GM19372 (cell line): Measurements from ENCODE around the gene C1orf53.
"Not testable (repeated sequence)": the region's sequence is repeated elsewhere in the genome, so short reads cannot be mapped to it uniquely, and the experiment has no call there.

Source experiments
- ATAC-seq: cut with Tn5 transposase; IDR thresholded peaks from one replicate; pipeline ENCODE4 v1.9.1; 2021; ENCODE audit warnings: mild to moderate bottlenecking, low read depth, moderate library complexity; ENCODE audit not compliant: unreplicated experiment

Gene C1orf53

DNA sequence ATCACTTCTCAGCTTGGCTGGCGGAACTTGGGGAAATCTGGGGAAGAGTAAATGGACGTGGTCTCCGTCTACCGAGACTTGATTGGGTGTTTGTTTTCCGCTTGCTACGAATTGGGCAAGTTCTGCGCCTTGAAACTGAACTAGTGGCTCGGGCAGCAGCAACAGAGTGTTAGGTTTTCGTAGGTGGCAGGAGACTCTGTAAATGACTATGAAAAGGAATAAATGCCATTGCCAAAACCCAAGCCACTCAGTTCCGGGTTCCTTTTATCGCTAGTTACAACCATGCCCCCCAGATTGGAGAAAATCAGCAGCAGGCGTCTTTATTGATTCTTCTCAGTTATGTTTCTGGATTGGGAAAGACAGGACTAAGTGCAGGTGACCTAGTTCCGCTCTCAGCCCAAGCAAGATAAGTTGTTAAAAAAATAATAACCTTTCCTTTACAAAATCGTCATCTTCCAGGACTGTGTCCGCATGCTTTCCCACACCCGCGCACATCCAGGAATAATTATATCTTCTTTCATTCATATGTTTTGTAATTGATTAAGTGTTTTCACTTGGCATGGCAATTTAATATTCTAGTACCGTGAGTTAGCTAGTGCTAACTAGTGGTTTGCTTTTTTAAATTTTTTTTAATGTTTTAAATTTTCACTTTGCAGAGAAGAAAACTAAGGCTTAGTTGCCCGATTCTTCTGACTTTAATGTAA is 18.1 kb downstream of the C1orf53 start:
- no peak for ATAC-seq

DNA sequence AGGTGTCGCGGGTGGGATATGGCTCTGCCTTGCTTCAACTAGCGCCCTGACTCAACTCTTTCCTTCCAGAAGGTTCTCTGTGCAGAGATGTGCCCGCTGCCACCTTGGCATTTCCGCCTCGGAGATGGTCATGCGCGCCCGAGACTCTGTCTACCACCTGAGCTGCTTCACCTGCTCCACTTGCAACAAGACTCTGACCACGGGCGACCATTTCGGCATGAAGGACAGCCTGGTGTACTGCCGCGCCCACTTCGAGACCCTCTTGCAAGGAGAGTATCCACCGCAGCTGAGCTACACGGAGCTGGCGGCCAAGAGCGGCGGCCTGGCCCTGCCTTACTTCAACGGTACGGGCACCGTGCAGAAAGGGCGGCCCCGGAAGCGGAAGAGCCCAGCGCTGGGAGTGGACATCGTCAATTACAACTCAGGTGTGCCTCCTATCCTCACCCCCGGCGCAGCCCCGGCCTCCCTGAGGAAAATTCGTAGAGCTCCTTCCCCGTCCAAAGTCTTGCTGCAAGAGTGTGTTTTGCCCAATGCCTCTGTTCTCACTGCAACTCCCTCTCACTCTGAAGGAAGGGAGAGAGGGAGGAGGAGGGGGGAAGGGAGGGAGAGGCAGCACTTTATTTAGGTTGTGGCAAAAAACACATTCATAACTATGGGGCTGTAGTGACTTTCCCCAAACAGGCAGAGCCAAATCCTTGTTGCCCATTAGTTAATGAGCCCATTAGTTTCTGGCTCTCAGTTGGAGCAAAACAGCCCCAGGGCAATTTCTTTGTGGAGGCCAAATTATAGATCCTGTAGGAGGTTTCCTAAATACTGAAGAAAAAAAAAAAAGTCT is 19.0 kb downstream of the C1orf53 start:
- ATAC-seq = no peak

DNA sequence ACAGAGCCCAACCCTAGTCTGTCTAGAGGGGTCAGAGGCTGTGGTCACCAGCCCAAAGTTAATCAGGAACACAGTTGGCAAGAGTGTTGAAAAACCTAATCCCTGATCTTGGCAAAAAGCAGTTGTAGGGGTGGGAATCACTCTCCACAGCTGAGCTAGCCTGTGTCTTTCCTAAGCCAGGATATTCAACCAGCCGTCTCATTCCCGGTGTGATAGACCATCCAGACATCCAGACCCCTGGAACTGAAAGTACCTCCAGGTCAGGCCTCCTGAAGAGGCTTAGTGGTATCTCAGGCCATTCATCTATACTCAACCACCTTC is 19.6 kb downstream of the C1orf53 start:
- ATAC-seq = no peak

DNA sequence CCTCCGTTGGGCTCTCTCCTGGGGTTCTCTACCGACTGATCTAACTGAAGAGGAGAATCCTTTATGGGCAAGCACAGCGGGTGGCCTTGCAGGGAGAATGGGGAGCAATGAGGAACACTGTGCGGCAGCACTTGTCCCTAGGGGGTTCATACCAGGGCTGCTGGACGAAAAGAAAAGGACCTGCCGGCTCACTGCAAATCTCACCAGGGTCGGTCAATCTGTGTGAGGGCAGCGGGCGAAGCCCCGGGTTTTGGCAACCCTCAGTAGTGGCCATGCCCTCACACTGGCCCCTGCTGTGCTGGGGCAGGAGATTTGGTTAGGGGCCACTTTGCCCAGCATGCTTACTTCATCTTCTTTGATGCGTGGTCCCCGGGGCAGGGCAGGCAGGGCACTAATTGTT is 20.6 kb downstream of the C1orf53 start:
- no peak for ATAC-seq

DNA sequence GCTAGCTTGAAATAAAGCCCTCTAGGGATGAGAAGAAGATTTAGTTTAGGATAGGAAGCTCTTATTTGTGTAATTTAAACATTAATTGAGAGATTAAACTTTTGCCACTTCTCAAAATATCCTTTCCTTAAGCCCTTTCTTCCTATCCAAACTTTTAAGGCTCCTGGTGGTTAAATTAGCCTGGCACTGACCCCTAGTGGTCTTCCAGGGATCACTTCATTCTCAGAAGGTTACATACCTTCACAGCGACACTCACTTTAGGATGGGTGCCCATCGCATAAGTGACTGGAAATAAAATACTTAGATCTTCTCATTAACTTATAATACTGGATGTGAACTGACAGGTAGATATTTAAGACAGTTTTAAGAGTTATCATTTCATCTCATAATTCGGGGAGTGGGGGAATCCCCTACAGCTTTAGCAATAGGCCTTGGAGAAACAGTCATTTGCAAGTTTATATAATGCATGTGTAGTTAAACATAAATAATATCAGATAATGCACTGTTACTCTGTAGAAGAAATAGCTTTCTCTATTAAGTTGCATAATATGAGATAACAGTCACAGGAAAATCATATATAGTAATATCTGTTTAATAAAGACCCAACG is 22.2 kb downstream of the C1orf53 start:
- peak; percentile 67 for ATAC-seq

DNA sequence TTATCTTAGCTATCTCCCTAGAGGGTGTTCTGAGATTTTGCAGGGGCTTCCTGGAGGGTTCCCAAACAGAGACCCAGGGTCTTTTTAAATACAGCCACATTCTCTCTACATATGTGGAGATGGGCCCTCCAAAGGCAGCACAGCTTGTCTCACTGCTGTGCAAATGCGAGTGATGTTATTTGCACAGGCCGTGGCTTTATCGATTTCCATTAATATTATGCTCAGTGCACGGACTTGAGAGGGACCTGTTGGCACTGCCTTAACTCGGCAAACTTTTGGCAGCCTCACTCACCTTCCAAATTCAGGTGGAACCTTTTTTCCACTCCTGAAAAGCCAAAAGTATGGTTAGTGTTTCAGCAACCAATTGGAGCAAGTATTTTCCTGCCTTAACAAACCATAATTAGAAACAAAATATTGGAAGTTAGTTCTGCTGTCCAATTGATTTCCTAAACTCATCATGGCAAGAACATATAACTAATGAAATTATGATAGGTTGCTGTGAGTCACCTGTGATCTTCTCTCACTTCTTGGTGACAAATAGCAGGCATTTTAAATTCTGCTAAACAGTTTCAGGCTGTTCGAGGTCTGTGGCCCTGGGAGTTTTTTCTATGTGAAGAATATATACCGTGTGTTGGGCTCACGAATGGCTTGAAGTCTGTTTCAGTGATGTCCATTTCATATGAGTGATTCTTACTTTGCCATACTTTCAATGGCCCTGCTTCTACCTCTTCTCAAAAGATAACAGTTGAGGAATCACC is 25.7 kb downstream of the C1orf53 start:
- ATAC-seq = no peak

DNA sequence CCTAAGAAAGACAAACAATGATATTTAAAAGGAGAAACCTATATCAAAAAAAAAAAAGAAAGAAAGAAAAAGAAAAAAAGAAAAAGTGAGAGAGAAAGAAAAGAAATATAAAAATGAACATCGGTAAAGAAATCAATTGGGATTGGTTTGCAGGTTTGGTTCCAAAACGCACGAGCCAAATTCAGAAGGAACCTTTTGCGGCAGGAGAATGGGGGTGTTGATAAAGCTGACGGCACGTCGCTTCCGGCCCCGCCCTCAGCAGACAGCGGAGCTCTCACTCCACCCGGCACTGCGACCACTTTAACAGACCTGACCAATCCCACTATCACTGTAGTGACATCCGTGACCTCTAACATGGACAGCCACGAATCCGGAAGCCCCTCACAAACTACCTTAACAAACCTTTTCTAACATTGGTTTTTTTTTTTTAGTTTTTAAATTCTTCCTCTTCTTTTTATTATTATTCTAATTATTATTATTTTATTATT is 26.5 kb downstream of the C1orf53 start:
- ATAC-seq = peak; percentile 56

DNA sequence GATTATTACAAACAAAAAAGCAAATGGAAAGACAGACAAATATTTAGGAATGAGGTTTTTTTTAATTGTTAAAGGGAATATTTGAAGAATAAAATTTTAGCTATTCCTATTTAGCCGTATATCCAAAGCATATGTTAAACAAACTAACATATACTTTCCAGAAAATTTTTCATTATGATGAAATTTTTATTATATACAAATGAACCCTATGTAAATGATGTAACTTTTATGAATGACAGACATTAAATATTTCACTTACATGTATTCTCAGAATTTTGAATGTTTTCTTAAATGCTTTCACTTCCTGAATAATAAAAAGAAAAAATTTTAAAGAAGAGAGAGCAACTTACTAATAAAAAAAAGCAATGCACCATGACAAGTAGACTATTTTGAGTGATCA is 30.6 kb downstream of the C1orf53 start:
- no peak for ATAC-seq

DNA sequence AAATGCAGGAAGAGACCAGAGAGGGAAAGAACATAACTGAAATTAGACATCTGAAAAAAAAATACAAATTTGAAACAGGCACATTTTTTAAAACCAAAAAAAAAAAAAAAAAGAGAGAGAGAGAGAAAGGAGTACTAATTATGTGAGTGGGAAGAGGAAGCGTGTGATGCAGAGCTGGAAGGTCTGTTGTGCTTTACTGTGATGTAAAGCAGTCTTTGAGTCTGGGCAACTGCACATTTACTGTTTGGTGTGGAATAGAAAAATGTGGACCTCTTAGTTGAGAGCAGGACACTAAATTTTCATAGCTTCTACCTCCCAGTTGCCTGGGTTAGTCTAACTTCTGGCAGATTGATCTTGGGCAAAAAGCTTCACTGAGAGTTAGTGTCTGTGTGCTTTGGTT is 31.2 kb downstream of the C1orf53 start:
- no peak for ATAC-seq

DNA sequence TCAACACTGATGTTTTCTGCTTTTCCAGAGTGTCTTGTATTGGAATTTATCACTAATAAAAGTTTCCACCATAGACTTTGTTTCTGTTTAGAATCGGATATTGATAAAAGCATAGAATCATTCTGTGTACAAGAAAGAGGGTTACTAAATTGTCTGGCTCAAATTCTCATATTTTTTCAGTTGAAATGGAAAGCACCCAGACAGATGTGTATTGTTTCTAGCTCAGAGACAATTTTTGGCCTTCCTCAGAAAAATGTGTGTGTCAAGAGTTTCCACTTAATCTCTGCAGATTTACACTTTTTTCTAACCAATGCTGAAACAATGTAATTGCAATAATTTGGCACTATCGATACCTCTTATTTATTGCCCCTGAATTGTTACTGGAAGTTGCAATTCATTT is 35.0 kb downstream of the C1orf53 start:
- no peak for ATAC-seq

DNA sequence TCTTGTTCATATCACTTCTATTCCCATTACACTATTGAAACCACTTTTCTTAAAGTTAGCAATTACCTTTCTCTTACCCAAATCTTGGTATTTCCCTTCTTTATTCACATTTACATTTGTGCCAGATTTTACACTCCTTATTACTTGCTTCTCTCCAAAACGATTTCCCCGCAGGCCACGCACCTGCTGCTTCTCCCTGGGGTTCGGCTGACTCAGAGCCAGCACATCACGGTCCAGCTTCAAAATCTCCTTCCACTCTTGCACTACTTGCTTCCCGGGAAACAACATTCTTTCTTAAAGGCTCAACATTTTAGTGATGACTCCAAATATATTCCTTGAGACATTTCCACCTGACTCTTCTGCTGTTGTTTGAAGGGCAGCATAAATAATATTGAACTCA is 35.5 kb downstream of the C1orf53 start:
- ATAC-seq = no peak

DNA sequence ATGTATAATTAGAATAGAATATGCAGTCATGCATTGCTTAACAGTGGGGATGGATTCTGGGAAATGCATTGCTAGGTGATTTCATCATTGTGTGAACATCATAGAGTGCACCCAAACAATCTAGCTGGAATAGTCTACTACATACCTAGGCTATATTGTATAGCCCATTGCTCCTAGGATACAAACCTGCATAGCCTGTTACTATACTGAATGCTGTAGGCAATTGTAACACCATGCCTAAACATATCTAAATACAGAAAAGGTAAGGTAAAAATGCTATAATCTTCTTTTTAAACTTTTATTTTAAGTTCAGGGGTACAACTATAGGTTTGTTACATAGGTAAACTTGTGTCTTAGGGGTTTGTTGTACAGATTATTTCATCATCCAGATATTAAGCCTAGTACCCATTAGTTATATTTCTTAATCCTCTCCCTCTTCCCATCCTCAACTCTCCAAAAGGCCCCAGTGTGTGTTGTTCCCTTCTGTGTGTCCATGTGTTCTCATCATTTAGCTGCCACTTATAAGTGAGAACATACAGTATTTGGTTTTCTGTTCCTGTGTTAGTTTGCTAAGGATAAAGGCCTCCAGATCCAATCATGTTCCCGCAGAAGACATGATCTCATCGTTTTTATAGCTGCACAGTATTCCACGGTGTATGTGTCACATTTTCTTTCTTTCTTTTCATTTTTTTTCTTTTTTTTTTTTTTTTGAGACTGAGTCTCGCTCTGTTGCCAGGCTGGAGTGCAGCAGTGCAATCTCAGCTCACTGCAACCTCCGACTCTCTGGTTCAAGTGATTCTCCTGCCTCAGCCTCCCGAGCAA is 36.9 kb downstream of the C1orf53 start:
- not testable (repeated sequence) for ATAC-seq

DNA sequence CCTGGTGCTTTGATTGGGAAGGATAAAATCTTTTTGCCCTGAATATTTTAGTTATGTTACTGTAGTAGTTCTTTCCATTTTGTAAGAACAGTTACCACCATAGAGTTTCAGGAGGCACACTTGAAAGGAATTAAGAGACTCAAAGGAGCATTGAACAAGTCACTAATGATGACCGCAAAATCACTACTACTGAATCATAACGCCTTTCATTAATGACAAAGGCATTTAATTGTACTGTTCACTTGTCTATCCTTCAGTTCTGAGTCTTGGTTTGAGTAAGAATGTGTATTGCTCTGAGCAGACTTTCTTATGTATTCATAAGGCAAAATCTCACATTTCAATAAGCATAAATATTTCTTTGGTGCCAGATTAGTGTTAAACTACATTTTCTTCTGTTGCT is 39.6 kb downstream of the C1orf53 start:
- no peak for ATAC-seq

DNA sequence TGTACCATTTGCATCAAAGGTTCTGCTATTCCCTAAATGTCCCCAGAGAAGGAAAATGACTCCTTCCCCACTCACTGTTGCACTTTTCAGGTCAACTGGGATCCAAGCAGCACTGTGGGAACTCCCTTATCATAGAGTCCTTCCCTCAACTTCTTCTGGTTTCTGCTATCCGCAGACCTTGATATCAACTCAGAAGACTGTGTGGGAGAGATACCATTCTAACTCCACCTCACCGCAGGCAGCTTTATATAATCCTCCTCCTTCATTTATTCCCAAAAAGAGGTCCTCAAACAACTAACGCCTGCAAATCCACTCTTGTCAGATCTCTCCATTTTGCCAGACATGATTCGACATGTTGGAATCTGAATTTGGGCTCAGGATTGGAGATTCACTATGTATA is 42.1 kb downstream of the C1orf53 start:
- ATAC-seq = no peak

DNA sequence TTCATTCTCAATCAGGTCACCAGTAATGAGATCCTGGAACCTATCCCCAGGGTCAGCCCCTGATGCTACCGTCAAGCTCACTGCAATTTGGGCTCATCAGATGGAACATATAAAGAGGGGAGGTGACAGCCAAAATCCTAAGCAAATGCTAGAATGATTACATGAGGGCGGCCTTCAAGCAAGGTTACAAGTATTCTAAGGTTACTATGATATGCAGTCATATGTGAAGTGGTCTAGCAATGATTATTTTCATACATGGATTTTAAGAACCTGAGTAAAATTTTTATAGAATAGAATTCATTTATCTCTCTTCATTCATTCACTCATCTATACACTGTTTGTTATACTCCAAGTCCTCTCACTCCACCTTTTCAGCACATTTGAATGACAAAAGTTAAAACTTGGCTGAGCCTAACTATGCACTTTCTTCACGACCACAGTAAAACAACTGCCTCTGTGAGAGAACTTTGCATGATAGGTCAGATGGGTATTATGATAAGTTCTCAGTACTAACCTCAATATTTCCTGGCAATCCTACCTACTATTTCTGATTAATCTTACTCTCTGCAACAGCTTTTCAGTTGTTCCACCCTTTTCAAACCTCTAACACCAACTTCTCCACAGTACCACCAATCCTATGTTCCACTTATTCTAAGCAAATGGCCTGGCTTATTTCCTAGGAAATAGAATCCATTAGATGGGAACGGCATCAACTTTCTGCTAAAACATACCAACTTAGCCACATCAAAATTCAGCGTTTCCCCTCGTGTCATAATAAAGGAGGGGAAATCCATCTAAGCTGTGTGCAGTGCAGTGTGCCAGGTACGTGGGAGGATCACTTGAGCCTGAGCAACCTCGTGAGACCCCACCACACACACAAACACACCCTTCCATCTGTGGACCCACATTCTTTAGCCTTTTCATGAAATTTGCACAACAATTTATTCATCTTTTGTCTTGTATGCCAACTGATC is 46.8 kb downstream of the C1orf53 start:
- no peak for ATAC-seq

DNA sequence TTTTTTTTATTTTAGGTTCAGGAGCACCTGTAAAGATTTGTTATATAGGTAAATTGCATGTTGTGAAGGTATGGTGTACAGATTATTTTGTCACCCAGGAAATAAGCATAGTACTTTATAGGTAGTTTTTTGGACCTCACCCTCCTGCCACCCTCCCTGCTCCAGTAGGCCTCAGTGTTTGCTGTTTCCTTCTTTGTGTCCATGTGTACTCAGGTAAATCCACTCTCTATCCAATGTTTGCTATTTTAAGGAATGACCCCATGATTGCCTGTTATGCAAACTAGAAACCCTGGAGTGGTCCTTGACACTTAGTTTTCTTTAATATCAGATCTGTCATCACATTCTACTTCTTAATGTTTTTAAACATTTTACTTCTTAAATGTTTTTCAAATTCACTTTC is 48.7 kb downstream of the C1orf53 start:
- ATAC-seq = no peak

DNA sequence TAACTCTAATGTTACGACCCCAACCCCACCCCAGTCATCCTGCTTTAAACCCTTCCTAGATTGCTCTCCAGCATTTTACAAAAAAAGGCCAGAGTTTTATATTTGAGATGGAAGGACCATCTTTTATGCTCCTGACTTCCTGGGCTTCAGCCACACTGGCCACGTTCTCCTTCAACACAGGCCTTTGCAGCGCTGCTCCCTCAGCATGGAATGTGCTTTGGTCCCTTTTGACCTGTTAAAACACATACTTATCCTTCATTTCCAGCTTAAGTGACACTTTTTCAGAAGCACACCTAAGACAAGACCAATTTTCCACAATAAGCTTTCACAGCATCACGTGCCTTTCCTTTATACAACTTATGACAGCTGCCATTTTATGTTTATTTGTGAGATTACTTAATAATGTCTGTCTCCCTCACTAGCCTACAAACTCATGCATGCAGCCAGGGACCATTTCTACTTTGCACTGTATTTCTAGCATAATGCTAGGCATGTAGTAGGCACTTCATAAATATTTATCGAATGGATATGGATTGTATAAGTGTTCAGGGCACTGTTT is 49.3 kb downstream of the C1orf53 start:
- no peak for ATAC-seq

DNA sequence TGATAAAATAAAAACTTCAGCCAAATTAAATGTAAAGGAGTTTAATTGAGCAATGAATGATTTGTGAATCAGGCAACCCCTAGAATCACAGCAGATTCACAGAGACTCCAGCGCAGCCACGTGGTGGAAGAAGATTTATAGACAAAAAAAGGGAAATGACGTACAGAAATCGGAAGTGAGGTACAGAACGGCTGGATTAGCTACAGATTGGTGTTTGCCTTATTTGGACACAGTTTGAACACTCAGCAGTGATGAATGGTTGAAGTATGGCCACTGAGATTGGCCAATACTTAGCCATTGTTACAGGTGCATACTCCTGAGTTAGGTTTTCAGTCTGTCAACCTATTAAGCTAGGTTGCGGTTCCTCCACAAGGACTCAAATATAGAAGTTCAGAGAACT is 51.0 kb downstream of the C1orf53 start:
- not testable (repeated sequence) for ATAC-seq
